ENCODE measurements around the gene COL23A1.

COL23A1 gene

DNA sequence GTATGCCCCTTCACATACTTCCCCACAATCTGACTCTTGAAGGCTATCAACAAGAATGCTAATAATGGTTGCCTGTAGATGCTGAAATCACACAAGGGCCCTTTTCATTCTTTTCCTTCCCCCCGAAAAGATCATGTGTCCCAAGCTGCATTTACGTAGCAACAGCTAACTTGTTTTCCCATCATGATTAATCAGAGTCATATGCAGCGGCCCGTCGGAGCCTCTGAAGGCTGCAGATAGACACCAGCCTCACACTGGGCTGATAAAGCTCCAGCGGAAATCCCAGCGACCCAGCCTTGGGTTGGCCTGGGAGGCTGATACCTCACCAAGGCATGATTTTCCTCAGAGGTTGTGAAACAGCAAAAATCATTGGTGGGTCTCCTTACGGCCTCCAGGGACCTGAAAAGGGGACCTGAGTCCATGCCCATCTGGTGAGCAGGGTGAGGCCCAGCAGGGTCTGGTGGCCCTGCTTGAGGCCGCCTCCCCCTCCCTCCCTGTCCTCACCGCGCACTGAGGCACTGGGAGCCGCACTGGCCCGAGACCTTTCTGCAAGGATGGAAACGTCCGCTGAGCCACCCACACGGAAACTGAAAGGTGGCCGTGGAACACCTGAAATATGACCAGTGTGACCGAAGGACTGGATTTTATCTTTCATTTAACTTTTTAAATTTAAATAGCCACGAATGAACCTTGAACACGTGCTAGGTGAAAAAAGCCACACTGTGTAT, 243.4 kb downstream of the COL23A1 start:
- H3K27ac Mint-ChIP-seq: peak overlapping the region; percentile 54 to 75 (median 56)
- peaks cover 15% of the 10 kb centered on the region for H3K27me3 Mint-ChIP-seq (ENCODE audit: low read depth)
- no peak overlapping the region for H3K4me3 Mint-ChIP-seq
- no peaks in the 10 kb centered on the region for H3K9me3 Mint-ChIP-seq
- H3K36me3 Mint-ChIP-seq (ENCODE audit: low read depth): no peaks in the 10 kb centered on the region
- TF ChIP-seq, protein P1, sequence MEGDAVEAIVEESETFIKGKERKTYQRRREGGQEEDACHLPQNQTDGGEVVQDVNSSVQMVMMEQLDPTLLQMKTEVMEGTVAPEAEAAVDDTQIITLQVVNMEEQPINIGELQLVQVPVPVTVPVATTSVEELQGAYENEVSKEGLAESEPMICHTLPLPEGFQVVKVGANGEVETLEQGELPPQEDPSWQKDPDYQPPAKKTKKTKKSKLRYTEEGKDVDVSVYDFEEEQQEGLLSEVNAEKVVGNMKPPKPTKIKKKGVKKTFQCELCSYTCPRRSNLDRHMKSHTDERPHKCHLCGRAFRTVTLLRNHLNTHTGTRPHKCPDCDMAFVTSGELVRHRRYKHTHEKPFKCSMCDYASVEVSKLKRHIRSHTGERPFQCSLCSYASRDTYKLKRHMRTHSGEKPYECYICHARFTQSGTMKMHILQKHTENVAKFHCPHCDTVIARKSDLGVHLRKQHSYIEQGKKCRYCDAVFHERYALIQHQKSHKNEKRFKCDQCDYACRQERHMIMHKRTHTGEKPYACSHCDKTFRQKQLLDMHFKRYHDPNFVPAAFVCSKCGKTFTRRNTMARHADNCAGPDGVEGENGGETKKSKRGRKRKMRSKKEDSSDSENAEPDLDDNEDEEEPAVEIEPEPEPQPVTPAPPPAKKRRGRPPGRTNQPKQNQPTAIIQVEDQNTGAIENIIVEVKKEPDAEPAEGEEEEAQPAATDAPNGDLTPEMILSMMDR (IDR thresholded peaks at IDR 0.05; ENCODE audit: unreplicated experiment in 3 of 3): no peak
- peaks cover 63% of the 10 kb centered on the region for H3K4me1 Mint-ChIP-seq

GRCh38 chr5:178343306-178343705, 246.9 kb downstream of the COL23A1 start:
- Mint-ChIP-seq H3K4me3 (no peak overlapping the region), H3K36me3 (ENCODE audit: low read depth) (no peaks in the 10 kb centered on the region), H3K27me3 (ENCODE audit: low read depth) (peaks cover 23% of the 10 kb centered on the region)

DNA sequence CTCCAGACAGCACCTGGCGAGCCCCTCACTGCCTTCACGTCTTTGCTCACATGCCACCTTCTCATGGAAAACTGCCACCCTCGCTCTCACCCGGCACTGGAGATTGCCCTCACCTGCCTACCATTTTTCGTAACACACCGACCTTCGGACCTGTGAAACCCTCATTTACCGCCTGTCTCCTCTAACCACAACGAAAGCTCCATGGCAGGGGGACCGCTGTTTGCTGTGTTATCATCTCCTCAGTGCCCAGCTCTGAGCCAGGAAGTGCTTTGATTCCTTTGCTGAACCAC, 248.4 kb downstream of the COL23A1 start:
- Mint-ChIP-seq H3K9me3 (no peaks in the 10 kb centered on the region), H3K36me3 (ENCODE audit: low read depth) (no peaks in the 10 kb centered on the region), H3K4me1 (peaks cover 56% of the 10 kb centered on the region), H3K27ac (peak overlapping the region; percentile 13 to 90 (median 73)), H3K27me3 (ENCODE audit: low read depth) (peaks cover 19% of the 10 kb centered on the region), H3K4me3 (no peak overlapping the region)
- TF ChIP-seq, protein P1 (IDR thresholded peaks at IDR 0.05; ENCODE audit: unreplicated experiment in 3 of 3): no peak

More at GRCh38 chr5:178343306-178343705, 246.9 kb downstream of the COL23A1 start:
- TF ChIP-seq, protein P1 (IDR thresholded peaks at IDR 0.05; ENCODE audit: unreplicated experiment in 3 of 3): no peak
- Mint-ChIP-seq H3K27ac (peak overlapping the region; percentile 57 to 90 (median 73)), H3K4me1 (peaks cover 51% of the 10 kb centered on the region), H3K9me3 (no peaks in the 10 kb centered on the region)

DNA sequence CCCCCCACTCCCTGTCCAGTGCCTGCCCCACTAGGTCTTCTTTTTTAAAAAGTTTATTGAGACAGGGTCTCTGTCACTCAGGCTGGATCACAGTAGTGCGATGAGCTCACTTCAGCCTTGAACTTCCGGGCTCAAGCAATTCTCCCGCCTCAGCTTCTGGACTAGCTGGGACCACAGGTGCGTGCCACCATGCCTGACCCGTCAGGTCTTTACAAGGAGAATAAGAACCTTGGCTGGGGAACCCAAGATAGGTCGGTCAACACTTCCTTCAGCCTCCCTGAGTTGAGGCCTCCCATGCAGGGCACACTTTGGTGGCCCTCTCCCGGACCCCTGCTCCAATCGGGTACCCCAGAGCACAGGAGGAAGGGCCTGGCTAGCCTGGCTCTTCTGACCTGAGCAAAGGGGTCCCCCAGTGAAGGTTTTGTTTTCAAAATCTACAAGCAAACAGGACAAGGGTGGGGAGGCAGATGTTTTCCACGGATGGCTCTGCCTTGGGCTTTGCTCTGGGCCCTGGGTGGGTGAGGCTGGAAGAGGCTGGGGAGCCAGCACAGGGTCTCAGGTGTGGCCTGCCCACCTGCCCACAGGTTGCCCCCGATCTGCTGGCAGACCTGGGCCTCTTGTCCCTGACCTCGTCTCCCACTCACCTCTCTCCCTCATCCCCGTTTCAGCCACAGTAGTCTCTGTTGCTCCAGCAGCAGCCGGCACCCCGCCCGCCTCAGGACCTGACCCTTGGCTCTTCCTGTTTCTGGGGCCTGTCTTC, 248.9 kb downstream of the COL23A1 start:
- H3K4me1 Mint-ChIP-seq: peaks cover 57% of the 10 kb centered on the region
- no peaks in the 10 kb centered on the region for H3K9me3 Mint-ChIP-seq
- H3K4me3 Mint-ChIP-seq: no peak overlapping the region
- H3K27me3 Mint-ChIP-seq (ENCODE audit: low read depth): peaks cover 19% of the 10 kb centered on the region
- TF ChIP-seq, protein P1 (IDR thresholded peaks at IDR 0.05; ENCODE audit: unreplicated experiment in 3 of 3): no peak
- no peaks in the 10 kb centered on the region for H3K36me3 Mint-ChIP-seq (ENCODE audit: low read depth)
- peak overlapping the region; percentile 13 to 90 (median 73) for H3K27ac Mint-ChIP-seq

- H3K36me3 Mint-ChIP-seq (ENCODE audit: low read depth): no peaks in the 10 kb centered on the region
- H3K27me3 Mint-ChIP-seq (ENCODE audit: low read depth): peaks cover 19% of the 10 kb centered on the region
- peak overlapping the region in 1 of 3 experiments; percentile 59 for H3K27ac Mint-ChIP-seq
- TF ChIP-seq, protein P1 (IDR thresholded peaks at IDR 0.05; ENCODE audit: unreplicated experiment in 3 of 3): no peak
- no peaks in the 10 kb centered on the region for H3K9me3 Mint-ChIP-seq
- peaks cover 63% of the 10 kb centered on the region for H3K4me1 Mint-ChIP-seq
- H3K4me3 Mint-ChIP-seq: no peak overlapping the region
These were observed 249.6 kb downstream of the COL23A1 start for GRCh38 chr5:178340637-178341036.

Data from nephron (organoid).